HepG2 (cell line): ENCODE data around the gene ZDHHC14. TPM values are rescaled to one million over a fixed set of nuclear protein-coding genes. Genes with fewer than 3 reads are reported as not detected.

Experiments
- AHDC1 ChIP-seq: sonication (generic); formaldehyde crosslinking; IDR thresholded peaks from 2 replicates; pipeline ENCODE4 v1.5.1; 2020; ENCODE audit warnings: mild to moderate bottlenecking, missing genetic modification reagents, borderline replicate concordance
- ETS1 ChIP-seq: sonication (generic); formaldehyde crosslinking; IDR thresholded peaks from 2 replicates; pipeline ENCODE4 v1.4.0; 2020; ENCODE audit warnings: missing genetic modification reagents
- HDAC1 ChIP-seq: sonication (generic); formaldehyde crosslinking; IDR thresholded peaks from 2 replicates; pipeline ENCODE4 v1.5.1; 2020; ENCODE audit warnings: mild to moderate bottlenecking, missing genetic modification reagents
- HMGXB3 ChIP-seq: sonication (generic); formaldehyde crosslinking; IDR thresholded peaks from 2 replicates; pipeline ENCODE4 v1.4.0; 2020; ENCODE audit warnings: missing genetic modification reagents, borderline replicate concordance
- MAFG ChIP-seq: sonication (generic); formaldehyde crosslinking; IDR thresholded peaks from 2 replicates; pipeline ENCODE4 v1.5.1; 2020; ENCODE audit warnings: mild to moderate bottlenecking, missing genetic modification reagents
- MED1 ChIP-seq: sonication (generic); formaldehyde crosslinking; IDR thresholded peaks from 2 replicates; pipeline ENCODE4 v1.4.0; 2020; ENCODE audit warnings: missing genetic modification reagents
- PRDM10 ChIP-seq: sonication (generic); formaldehyde crosslinking; IDR thresholded peaks from 2 replicates; pipeline ENCODE4 v1.4.0; 2020; ENCODE audit warnings: low read depth, missing genetic modification reagents
- STAT5B ChIP-seq: sonication (generic); formaldehyde crosslinking; IDR thresholded peaks from 2 replicates; pipeline ENCODE4 v1.4.0; 2020; ENCODE audit warnings: missing genetic modification reagents
- TCF7 ChIP-seq: sonication (generic); IDR thresholded peaks from 2 replicates; pipeline ENCODE4 v1.6.1; 2016; ENCODE audit warnings: antibody characterized with exemption, low read depth
- ZNF260 ChIP-seq: sonication (generic); formaldehyde crosslinking; IDR thresholded peaks from 2 replicates; pipeline ENCODE4 v1.4.0; 2020; ENCODE audit warnings: missing genetic modification reagents, low read depth, mild to moderate bottlenecking, borderline replicate concordance
- ZNF460 ChIP-seq: sonication (generic); formaldehyde crosslinking; IDR thresholded peaks from 2 replicates; pipeline ENCODE4 v1.5.1; 2020; ENCODE audit warnings: missing genetic modification reagents, mild to moderate bottlenecking, borderline replicate concordance
- ZNF510 ChIP-seq: sonication (generic); formaldehyde crosslinking; IDR thresholded peaks from 2 replicates; pipeline ENCODE4 v1.4.0; 2020; ENCODE audit warnings: low read depth, mild to moderate bottlenecking, missing genetic modification reagents
- ZNF83 ChIP-seq: sonication (generic); formaldehyde crosslinking; IDR thresholded peaks from 2 replicates; pipeline ENCODE4 v1.4.0; 2020; ENCODE audit warnings: missing genetic modification reagents, mild to moderate bottlenecking, borderline replicate concordance
- polyA plus RNA-seq, 8 experiments: library from polyadenylated mRNA; depleted of rRNA in 3 of 8; stranded (reverse) in 7 of 8; unstranded in 1 of 8; fragments of >200 nt; fragmentation: Illumina TruSeq in 4 of 8; extraction: Trizol in 4 of 8; gene quantifications; 2 replicates each; pipeline versions ENCODE4 v1.2.1 to v1.2.3, GENCODE V29; 2011 to 2016; ENCODE audit warnings: low read depth in 4 of 8, missing spikeins in 1 of 8, mixed read lengths in 1 of 8; ENCODE audit not compliant: insufficient read depth in 1 of 8
- total RNA-seq, 5 experiments: library from RNA; depleted of rRNA; stranded (reverse); fragments of >200 nt; fragmentation: Illumina TruSeq; extraction: Trizol; gene quantifications; 2 replicates each; pipeline ENCODE4 v1.2.3, GENCODE V29; 2016; ENCODE audit warnings: low read depth in 1 of 5

Gene ZDHHC14
- total and polyA plus RNA-seq, 2 of the 13 experiments (the other 11 are each of a cell fraction or from before 2014, with no cell fraction given): 3.7 to 9.5 TPM

GRCh38 chr6:157535340-157536222, 154.6 kb downstream of the ZDHHC14 start (continued):
- TF ChIP-seq AHDC1 (CRISPR knock-in tag) (no peak), ZNF260 (no peak), HDAC1 (peak; percentile 15; the same call in 1 of the 2 replicates), ZNF460 (CRISPR knock-in tag) (no peak), TCF7 (no peak), HMGXB3 (CRISPR knock-in tag) (no peak), MAFG (CRISPR knock-in tag) (no peak), PRDM10 (CRISPR knock-in tag) (no peak; the same call in 1 of the 2 replicates), STAT5B (CRISPR knock-in tag) (no peak), MED1 (CRISPR knock-in tag) (no peak), ETS1 (CRISPR knock-in tag) (no peak), ZNF510 (CRISPR knock-in tag) (no peak), ZNF83 (CRISPR knock-in tag) (no peak)
